ENCODE data around the gene IRX3.

DNA sequence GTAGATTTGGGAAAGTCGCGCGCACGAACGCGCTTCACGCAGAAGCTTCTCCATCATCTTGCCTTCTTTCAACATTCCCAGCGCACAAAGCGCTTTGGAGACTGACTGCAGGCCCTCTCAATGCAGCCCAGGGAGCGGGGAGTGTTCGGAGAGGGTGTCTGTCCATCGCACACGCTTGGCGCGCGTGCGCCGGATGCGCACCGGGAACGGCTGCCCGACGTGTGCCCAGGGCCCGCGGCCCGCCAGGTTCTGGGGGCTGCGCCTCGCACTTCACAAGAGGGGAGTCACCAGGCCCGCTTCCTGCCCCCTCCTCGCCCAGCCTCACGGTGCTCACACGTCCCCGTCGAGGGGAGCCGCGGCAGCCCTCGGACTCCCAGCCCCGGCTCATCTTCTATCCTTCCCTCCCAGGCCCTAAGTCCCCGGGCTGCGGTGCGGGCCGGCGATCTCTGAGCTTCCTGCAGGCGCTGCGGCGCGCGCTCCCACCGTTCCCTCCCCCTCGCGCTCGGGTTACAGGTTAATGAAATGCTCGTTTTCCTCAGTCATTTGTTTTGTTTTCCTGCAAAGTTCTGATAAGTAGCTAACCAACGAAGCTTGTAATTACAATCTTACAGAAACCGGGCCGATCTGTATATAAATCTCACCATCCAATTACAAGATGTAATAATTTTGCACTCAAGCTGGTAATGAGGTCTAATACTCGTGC lies 2.8 kb upstream of the IRX3 start:
- TF ChIP-seq, protein P1, sequence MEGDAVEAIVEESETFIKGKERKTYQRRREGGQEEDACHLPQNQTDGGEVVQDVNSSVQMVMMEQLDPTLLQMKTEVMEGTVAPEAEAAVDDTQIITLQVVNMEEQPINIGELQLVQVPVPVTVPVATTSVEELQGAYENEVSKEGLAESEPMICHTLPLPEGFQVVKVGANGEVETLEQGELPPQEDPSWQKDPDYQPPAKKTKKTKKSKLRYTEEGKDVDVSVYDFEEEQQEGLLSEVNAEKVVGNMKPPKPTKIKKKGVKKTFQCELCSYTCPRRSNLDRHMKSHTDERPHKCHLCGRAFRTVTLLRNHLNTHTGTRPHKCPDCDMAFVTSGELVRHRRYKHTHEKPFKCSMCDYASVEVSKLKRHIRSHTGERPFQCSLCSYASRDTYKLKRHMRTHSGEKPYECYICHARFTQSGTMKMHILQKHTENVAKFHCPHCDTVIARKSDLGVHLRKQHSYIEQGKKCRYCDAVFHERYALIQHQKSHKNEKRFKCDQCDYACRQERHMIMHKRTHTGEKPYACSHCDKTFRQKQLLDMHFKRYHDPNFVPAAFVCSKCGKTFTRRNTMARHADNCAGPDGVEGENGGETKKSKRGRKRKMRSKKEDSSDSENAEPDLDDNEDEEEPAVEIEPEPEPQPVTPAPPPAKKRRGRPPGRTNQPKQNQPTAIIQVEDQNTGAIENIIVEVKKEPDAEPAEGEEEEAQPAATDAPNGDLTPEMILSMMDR (IDR thresholded peaks at IDR 0.05) = no peak
- TF ChIP-seq POLR2A (IDR thresholded peaks at IDR 0.05) = no peak

All from thyroid gland (tissue), 4 donors.